ENCODE measurements around the gene RTCB.

GRCh38 chr22:32414191-32414590 is 2.1 kb upstream of the RTCB start:
- TF ChIP-seq POLR2AphosphoS5 (IDR thresholded peaks at IDR 0.05; ENCODE audit: low read depth, low read length), result no peak
- TF ChIP-seq, protein P1, sequence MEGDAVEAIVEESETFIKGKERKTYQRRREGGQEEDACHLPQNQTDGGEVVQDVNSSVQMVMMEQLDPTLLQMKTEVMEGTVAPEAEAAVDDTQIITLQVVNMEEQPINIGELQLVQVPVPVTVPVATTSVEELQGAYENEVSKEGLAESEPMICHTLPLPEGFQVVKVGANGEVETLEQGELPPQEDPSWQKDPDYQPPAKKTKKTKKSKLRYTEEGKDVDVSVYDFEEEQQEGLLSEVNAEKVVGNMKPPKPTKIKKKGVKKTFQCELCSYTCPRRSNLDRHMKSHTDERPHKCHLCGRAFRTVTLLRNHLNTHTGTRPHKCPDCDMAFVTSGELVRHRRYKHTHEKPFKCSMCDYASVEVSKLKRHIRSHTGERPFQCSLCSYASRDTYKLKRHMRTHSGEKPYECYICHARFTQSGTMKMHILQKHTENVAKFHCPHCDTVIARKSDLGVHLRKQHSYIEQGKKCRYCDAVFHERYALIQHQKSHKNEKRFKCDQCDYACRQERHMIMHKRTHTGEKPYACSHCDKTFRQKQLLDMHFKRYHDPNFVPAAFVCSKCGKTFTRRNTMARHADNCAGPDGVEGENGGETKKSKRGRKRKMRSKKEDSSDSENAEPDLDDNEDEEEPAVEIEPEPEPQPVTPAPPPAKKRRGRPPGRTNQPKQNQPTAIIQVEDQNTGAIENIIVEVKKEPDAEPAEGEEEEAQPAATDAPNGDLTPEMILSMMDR (IDR thresholded peaks at IDR 0.05 in 2 of 3, conservative IDR thresholded peaks at IDR 0.05 in 1 of 3; ENCODE audit: borderline replicate concordance in 1 of 3, insufficient read depth in 1 of 3, low read depth in 2 of 3, low read length in 2 of 3), result no peak
- no peak for TF ChIP-seq CEBPB (IDR thresholded peaks at IDR 0.05; ENCODE audit: low read depth)
- no peak for TF ChIP-seq MAX (IDR thresholded peaks at IDR 0.05)
- no peak for TF ChIP-seq RAD21 (IDR thresholded peaks at IDR 0.05; ENCODE audit: low read depth)
- TF ChIP-seq FOSL1 (IDR thresholded peaks at IDR 0.05; ENCODE audit: low read depth), result no peak
- no peak for TF ChIP-seq CBX3 (IDR thresholded peaks at IDR 0.05; ENCODE audit: low read depth)
- no peak for TF ChIP-seq REST (IDR thresholded peaks at IDR 0.05; ENCODE audit: low read depth)
- no peak for TF ChIP-seq POLR2A (IDR thresholded peaks at IDR 0.05; ENCODE audit: borderline replicate concordance, extremely low read depth, insufficient read depth, insufficient read length)
- TF ChIP-seq SIN3A (IDR thresholded peaks at IDR 0.05; ENCODE audit: low read depth), result no peak
- no peak for TF ChIP-seq ATF3 (IDR thresholded peaks at IDR 0.05)
- no peak for TF ChIP-seq YY1 (IDR thresholded peaks at IDR 0.05; ENCODE audit: extremely low read depth, insufficient replicate concordance, low read depth, low read length)
- TF ChIP-seq EZH2phosphoT487 (IDR thresholded peaks at IDR 0.05; ENCODE audit: borderline replicate concordance), result no peak
- TF ChIP-seq TCF7L2 (IDR thresholded peaks at IDR 0.05; ENCODE audit: borderline replicate concordance, extremely low read depth, insufficient read depth, insufficient read length), result no peak
